ENCODE measurements around the gene TMEM151B. TPM values are rescaled to one million over a fixed set of nuclear protein-coding genes. Genes with fewer than 3 reads are reported as not detected.

The TMEM151B gene
- total and polyA plus RNA-seq, 9 of the 15 experiments (the other 6 are each of a cell fraction or from before 2014, with no cell fraction given), result not detected

DNA sequence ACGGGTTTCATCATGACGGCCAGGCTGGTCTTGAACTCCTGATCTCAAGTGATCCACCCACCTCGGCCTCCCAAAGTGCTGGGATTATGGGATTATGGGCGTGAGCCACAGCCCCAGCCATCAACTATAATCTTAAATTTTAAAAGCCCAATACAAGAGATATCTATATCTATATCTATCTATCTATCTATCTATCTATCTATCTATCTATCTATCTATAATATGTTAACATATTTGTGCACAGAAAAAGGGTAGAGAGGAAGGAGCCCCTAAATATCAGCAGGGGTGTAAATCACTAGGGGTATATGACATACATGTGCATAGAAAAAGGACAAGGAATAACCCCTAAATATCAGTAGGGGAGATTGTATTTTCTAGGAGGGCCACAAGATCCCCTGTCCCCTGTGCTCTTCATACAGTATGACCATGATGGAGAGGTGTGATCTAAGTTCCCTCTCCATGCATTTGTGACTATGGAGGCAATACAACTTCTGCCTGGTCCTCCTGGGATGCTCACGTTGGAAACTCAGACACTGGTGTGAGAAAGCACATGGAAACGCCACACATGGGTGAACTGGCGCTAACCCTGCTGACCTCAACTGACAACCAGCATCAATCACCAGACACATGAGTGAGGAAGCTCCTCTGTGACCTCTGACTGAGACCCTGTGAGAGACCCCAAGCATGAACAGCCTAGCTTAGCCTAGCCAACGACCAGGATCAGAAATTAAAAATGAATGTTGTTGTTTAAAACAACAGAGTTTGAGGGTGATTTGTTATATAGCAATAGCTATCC lies 71.0 kb downstream of the TMEM151B start:
- BruUV-seq (replicated peaks), result no TSS peak
- FAIRE-seq (no peak), DNase-seq (ENCODE audit: extremely low read depth in 1 of 4, low spot score in 3 of 4) (no peak), ATAC-seq (no peak)
- WGBS (ENCODE audit: insufficient coverage, low coverage, missing lambda C conversion rate), result 7% methylated on average over 8 of the region's 8 CpGs
- Histone ChIP-seq H3K4me3 (no peak overlapping the region), H3K27me3 (ENCODE audit: control insufficient read depth in 2 of 2, insufficient read depth in 2 of 2, low read length in 2 of 2) (peaks cover 31 to 44% of the 10 kb centered on the region in 2 experiments; a peak in 4 of 5 replicates), H3K9me1 (ENCODE audit: control insufficient read depth, insufficient read depth, low read length) (no peaks in the 10 kb centered on the region), H3K9me3 (replicated peaks; ENCODE audit: control insufficient read depth, insufficient read depth, low read depth, low read length) (no peaks in the 10 kb centered on the region), H3K27ac (ENCODE audit: extremely low read depth, low read depth, low read length) (no peak overlapping the region), H3K4me1 (replicated peaks in 1 of 2; ENCODE audit: control insufficient read depth in 2 of 2, insufficient read depth in 2 of 2, low read length in 2 of 2) (peaks cover 5 to 11% of the 10 kb centered on the region in 2 experiments; a peak in 3 of 5 replicates), H3K36me3 (ENCODE audit: control insufficient read depth, insufficient read depth, low read length) (no peaks in the 10 kb centered on the region), H3K4me2 (ENCODE audit: insufficient read depth, low read length) (no peak overlapping the region), H3K9ac (ENCODE audit: insufficient read depth in 1 of 2, low read depth in 2 of 2, low read length in 2 of 2) (no peak overlapping the region), H2AFZ (ENCODE audit: low read depth, low read length) (no peak overlapping the region), H4K20me1 (replicated peaks; ENCODE audit: control insufficient read depth, insufficient read depth, low read length) (no peaks in the 10 kb centered on the region), H3K79me2 (ENCODE audit: control insufficient read depth, insufficient read depth, low read length) (no peaks in the 10 kb centered on the region)
- POLR2A ChIA-PET, result interaction anchor here (0.6 to 1.3 kb wide), 4 partner anchors 9 to 357 kb away, joined by 4 to 5 read pairs (median 4); no protein-coding TSS in a partner anchor
- in situ Hi-C loops (cut with MboI) (loop anchor here (5.0 kb wide), 1 partner anchor 74 kb away; the partner anchor contains the start of gene NFKBIE), intact Hi-C loops (cut with micrococcal nuclease) (loop anchor here (5.0 kb wide), 1 partner anchor 116 kb away; no protein-coding TSS in a partner anchor)
- TF ChIP-seq, protein P1, sequence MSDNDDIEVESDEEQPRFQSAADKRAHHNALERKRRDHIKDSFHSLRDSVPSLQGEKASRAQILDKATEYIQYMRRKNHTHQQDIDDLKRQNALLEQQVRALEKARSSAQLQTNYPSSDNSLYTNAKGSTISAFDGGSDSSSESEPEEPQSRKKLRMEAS (CRISPR knock-in tag; IDR thresholded peaks at IDR 0.05), result peak; percentile 40; the same call in 1 of the 2 replicates
- TF ChIP-seq MEIS2 (IDR thresholded peaks at IDR 0.05; ENCODE audit: partially characterized antibody), result peak; percentile 77
- TF ChIP-seq, protein P2, sequence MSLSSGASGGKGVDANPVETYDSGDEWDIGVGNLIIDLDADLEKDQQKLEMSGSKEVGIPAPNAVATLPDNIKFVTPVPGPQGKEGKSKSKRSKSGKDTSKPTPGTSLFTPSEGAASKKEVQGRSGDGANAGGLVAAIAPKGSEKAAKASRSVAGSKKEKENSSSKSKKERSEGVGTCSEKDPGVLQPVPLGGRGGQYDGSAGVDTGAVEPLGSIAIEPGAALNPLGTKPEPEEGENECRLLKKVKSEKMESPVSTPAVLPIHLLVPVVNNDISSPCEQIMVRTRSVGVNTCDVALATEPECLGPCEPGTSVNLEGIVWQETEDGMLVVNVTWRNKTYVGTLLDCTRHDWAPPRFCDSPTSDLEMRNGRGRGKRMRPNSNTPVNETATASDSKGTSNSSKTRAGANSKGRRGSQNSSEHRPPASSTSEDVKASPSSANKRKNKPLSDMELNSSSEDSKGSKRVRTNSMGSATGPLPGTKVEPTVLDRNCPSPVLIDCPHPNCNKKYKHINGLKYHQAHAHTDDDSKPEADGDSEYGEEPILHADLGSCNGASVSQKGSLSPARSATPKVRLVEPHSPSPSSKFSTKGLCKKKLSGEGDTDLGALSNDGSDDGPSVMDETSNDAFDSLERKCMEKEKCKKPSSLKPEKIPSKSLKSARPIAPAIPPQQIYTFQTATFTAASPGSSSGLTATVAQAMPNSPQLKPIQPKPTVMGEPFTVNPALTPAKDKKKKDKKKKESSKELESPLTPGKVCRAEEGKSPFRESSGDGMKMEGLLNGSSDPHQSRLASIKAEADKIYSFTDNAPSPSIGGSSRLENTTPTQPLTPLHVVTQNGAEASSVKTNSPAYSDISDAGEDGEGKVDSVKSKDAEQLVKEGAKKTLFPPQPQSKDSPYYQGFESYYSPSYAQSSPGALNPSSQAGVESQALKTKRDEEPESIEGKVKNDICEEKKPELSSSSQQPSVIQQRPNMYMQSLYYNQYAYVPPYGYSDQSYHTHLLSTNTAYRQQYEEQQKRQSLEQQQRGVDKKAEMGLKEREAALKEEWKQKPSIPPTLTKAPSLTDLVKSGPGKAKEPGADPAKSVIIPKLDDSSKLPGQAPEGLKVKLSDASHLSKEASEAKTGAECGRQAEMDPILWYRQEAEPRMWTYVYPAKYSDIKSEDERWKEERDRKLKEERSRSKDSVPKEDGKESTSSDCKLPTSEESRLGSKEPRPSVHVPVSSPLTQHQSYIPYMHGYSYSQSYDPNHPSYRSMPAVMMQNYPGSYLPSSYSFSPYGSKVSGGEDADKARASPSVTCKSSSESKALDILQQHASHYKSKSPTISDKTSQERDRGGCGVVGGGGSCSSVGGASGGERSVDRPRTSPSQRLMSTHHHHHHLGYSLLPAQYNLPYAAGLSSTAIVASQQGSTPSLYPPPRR (CRISPR knock-in tag; IDR thresholded peaks at IDR 0.05; ENCODE audit: borderline replicate concordance), result no peak
- TF ChIP-seq ZNF12 (CRISPR knock-in tag; IDR thresholded peaks at IDR 0.05), result no peak
- 0 out of 2 replicates have a peak, but pooled peaks have one; percentile 27 for TF ChIP-seq ZBTB7A (IDR thresholded peaks at IDR 0.05; ENCODE audit: borderline replicate concordance, control insufficient read depth, low read depth, low read length)
- TF ChIP-seq NFIX (CRISPR knock-in tag; IDR thresholded peaks at IDR 0.05; ENCODE audit: low read depth), result no peak
- peak; percentile 95 for TF ChIP-seq DACH1 (IDR thresholded peaks at IDR 0.05; ENCODE audit: partially characterized antibody)
- TF ChIP-seq ZNF23 (CRISPR knock-in tag; IDR thresholded peaks at IDR 0.05), result no peak
- TF ChIP-seq MAZ (CRISPR knock-in tag; conservative IDR thresholded peaks at IDR 0.05 in 1 of 2, IDR thresholded peaks at IDR 0.05 in 1 of 2), result no peak
- no peak for TF ChIP-seq ZNF778 (CRISPR knock-in tag; IDR thresholded peaks at IDR 0.05)
- no peak for TF ChIP-seq ILF3 (IDR thresholded peaks at IDR 0.05; ENCODE audit: borderline replicate concordance)
- CTCF ChIA-PET (ENCODE audit: low intra/inter-chr PET ratio), result interaction anchor here (0.6 kb wide), 1 partner anchor 12 kb away, joined by 4 read pairs; no protein-coding TSS in a partner anchor

Data from K562 (cell line).